Measurements from ENCODE around the gene TRAP1.
"Not testable (repeated sequence)": the region's sequence is repeated elsewhere in the genome, so short reads cannot be mapped to it uniquely, and the experiment has no call there.

The TRAP1 gene

DNA sequence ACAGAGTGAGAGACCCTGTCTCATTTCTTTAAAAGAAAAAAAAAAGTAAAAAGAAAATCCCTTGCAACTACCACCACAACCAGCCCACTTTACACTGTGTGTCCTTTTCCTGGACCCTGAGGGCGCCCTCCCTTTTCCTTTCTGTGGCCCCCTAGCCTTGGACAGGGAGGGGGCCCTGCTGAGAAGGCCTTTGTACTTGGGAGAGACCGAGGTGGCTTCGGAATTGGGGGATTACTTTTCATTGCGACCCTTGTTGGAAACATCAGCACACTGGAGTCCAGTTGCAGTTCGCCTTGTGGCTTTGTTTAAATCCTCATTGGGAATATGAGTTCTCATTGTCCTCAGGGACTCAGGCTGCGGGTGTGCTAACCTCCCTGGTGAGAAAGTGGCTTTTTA is 72.2 kb downstream of the TRAP1 start:
- no peak for DNase-seq

- no peak for DNase-seq
Observed at GRCh38 chr16:3643095-3643730, 74.1 kb downstream of the TRAP1 start.

- DNase-seq = no peak
Observed at GRCh38 chr16:3642397-3643094, 74.8 kb downstream of the TRAP1 start.

DNA sequence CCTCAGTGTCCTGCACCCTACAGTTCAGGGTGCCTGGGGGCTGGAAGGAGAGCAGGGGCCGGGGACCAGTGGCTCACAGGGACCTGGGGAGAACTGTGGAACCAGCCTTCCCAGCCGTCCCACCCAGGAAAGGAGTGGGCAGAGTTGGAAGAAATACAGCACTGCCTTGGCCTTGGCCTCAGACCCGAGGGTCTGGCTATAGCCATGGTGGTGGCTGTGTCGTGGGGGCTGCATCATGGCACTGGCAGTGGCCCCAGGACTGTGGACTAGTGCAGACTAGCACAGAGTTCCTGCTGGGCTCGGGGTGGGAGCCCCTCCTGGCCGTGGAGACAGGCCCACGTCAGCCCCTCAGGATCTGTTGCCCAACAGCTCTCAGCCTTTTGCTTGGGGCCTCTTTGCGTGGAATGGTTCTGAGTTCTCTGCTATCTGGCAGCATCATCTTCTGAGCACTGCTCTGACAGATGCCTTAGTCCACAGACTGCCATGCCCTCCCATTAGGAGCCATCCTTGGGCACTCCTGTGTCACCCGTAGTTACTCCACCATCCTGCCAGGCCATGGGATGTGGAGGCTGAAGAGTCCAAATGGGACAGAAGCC is 75.4 kb downstream of the TRAP1 start:
- DNase-seq = no peak

DNA sequence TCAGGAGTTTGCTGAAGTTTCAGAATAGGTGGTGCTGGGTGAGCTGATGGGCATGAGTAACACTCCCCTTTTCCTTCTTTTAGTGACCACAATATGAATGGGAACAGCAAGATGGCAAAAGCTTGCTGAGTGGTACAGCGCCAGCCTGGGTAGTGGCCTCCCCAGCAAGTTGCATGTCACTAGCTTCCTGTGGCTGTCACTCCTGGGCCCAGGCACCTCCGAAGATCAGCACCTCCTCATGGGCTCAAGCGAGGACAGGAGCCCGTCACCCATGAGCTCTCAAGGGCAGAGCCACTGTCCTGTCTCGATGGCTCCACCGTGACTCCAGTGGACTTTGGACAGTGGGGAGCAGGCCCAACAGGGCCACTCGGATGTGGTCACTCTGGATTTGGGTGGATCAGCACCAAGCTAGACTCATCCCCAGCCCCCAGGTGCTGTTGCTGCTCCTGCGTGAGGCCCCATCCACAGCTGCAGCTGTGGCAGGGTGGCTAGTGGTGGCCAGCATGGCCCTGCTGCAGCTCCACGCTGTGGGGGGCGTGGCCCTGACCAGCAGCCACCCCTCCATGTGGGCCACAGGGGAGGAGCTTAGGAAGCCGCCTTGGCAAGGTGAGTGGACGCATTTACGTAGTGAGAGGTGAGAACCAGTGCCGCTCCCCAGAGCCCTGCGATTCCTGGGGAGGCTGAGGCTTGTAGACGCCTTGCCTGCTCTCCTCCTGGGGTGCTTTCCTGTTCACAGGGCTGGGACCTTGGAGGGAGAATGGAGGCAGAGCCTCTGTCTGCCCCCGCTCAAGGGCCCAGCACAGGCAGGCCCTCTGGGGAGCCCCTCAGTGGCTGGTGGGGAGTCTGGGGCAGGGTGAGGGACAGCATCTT is 76.5 kb downstream of the TRAP1 start:
- no peak for DNase-seq

GRCh38 chr16:3640207-3640606 is 77.1 kb downstream of the TRAP1 start:
- no peak for DNase-seq

- DNase-seq = no peak
Observed at GRCh38 chr16:3638916-3639644, 78.2 kb downstream of the TRAP1 start.

DNA sequence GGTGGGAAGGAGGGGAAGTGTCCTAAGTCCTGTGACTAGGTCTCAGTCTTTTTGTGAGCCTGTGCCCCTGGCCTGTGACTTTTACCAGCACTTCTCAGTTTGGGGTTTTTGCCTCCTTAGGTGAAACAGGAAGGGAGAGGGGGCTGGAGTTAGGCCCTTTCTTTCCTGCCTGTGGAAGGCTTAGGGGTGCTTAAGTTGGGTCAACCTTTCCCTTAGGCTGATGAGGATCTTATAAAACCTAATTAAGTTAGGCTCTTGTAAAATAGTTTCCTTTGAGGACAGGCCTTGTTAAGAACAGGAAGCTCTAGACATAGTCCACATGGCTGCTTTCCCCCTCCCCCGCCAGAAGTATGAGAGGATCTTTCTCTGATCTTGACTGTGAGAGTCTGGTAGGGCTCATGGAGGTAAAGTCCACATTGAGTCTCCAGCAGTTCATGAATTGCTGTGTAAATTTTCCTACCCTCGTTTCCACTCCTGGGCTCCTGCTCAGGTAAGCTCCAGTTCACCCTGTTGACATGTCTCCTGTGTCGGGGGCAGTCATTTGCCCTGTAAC is 79.9 kb downstream of the TRAP1 start:
- peak; percentile 23 for DNase-seq

DNA sequence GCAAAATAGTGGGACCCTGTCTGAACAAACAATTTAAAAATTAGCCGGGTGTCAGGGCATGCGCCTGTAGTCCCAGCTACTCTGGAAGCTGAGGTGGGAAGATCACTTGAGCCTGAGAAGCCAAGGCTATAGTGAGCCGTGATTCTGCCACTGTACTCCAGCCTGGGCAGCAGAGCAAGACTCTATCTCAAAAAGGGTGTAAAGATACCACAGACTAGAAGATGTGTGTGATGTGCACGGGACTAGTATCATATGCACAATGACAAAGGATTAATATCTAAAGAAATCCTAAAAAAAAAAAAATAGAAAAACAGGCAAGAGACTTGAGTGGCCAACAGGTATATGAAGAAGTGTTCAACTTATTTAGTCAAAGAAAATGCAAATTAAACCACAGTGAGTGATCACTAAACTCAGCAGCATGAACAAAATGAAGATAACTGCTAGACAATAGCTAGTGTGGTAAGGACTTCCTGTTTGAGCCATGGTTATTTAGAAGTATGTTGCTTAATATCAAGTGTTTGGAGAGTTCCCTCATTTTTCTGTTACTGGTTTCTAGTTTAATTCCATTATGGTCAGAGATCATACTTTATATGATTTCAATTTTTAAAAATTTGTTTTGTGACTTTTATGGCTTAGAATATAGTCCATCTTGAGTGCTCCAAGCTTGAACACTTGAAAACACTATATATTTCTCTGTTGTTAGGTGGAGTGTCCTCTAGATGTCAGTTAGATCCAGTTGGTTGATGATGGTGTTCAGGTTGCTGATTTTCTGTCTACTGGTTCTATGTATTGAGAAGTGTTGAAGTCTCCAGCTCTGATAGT is 91.2 kb downstream of the TRAP1 start:
- no peak for DNase-seq

GRCh38 chr16:3625331-3625730 is 92.0 kb downstream of the TRAP1 start:
- DNase-seq = no peak

GRCh38 chr16:3623642-3624041 is 93.7 kb downstream of the TRAP1 start:
- DNase-seq = no peak

DNA sequence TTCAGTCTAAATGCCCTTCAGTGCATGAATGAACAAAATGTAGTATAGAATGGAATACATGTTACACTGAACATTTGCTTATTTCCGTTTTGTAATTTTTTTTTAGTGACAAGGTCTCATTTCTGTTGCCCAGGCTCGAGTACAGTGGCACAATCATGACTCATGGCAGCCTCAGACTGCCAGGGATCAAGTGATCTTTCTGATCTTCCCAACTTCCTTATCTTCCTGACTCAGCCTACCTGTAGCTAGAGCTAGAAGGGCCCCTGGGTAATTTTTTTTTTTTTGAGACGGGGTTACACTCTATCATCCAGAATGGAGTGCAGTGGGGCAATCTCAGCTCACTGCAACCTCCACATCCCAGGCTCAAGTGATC is 98.6 kb downstream of the TRAP1 start:
- DNase-seq = no peak

- no peak for DNase-seq
Observed at GRCh38 chr16:3612510-3613466, 104.5 kb downstream of the TRAP1 start.

- peak; percentile 89 for DNase-seq
Observed at GRCh38 chr16:3611146-3611975, 106.0 kb downstream of the TRAP1 start, which contains the start of gene SLX4. Gene SLX4, minus strand, starts transcription at chr16:3611606. Its CDS starts 2,642 bp downstream, at chr16:3608964.

DNA sequence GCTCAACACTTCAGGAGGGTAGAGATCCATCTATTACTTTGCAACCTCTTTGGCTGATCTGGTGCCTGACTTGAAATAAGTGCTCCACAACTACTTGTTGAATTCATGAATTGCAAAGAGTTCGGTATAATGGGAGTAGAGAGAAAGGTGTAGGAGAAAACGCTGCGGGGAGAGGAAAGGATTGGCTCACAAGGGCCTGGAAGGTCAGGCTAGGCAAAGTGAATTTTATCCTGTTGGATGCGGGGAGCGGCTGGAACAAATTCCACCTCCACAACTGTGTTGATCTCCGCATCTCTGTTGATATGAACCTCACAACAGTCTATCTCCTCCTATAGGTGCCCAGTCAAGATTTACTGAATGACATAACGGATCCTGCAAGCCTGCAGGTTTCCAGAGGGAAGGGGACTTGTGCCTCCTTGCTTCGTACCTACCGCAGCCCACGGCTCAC is 106.6 kb downstream of the TRAP1 start:
- DNase-seq = no peak

- no peak for DNase-seq
Observed at GRCh38 chr16:3609895-3610697, 107.2 kb downstream of the TRAP1 start.

GRCh38 chr16:3608976-3609375 is 108.3 kb downstream of the TRAP1 start:
- DNase-seq = not testable (repeated sequence)

GRCh38 chr16:3608069-3608468 is 109.3 kb downstream of the TRAP1 start:
- no peak for DNase-seq

Data from stimulated activated CD4-positive, alpha-beta T cell treated with anti-CD3 and anti-CD28 coated beads, Interleukin-12 subunit alpha, Interleukin-12 subunit beta, amount 100 ng/mL, for 4 hours (primary cell).